NCI-H2196 treated with DMSO at 0.1 percent for 48 hours (cell line): ENCODE measurements around the gene LYZL1.
"Not testable (repeated sequence)": the region's sequence is repeated elsewhere in the genome, so short reads cannot be mapped to it uniquely, and the experiment has no call there.

Experiments used
- DNase-seq: peaks from one replicate; lab custom pipeline; 2025; ENCODE audit not compliant: unreplicated experiment; lab: John Stamatoyannopoulos, UW

Gene LYZL1

GRCh38 chr10:29259498-29259897 is 29.4 kb upstream of the LYZL1 start:
- DNase-seq, result no peak

- no peak for DNase-seq
These were observed 25.4 kb upstream of the LYZL1 start for GRCh38 chr10:29263506-29263905.

GRCh38 chr10:29265210-29265768 is 23.6 kb upstream of the LYZL1 start:
- no peak for DNase-seq

GRCh38 chr10:29266641-29267040 is 22.2 kb upstream of the LYZL1 start:
- no peak for DNase-seq

- no peak for DNase-seq
These were observed 20.9 kb upstream of the LYZL1 start for GRCh38 chr10:29268011-29268410.

- no peak for DNase-seq
These were observed 19.4 kb upstream of the LYZL1 start for GRCh38 chr10:29269486-29269885.

GRCh38 chr10:29270883-29271282 is 18.0 kb upstream of the LYZL1 start:
- no peak for DNase-seq

- no peak for DNase-seq
These were observed 17.0 kb upstream of the LYZL1 start for GRCh38 chr10:29271877-29272276.

GRCh38 chr10:29273478-29273877 is 15.4 kb upstream of the LYZL1 start:
- DNase-seq, result no peak

GRCh38 chr10:29276251-29276850 is 12.5 kb upstream of the LYZL1 start:
- DNase-seq, result no peak

- DNase-seq, result no peak
These were observed 11.6 kb upstream of the LYZL1 start for GRCh38 chr10:29277296-29277695.

- no peak for DNase-seq
These were observed 8.9 kb upstream of the LYZL1 start for GRCh38 chr10:29279779-29280487.

- DNase-seq, result no peak
These were observed 8.4 kb upstream of the LYZL1 start for GRCh38 chr10:29280488-29280840.

GRCh38 chr10:29285624-29286051 is 3.2 kb upstream of the LYZL1 start:
- no peak for DNase-seq

GRCh38 chr10:29287635-29288034 is 1.2 kb upstream of the LYZL1 start:
- DNase-seq, result no peak

GRCh38 chr10:29291561-29291960 is 2.7 kb downstream of the LYZL1 start:
- DNase-seq, result not testable (repeated sequence)

GRCh38 chr10:29292406-29292805 is 3.5 kb downstream of the LYZL1 start:
- not testable (repeated sequence) for DNase-seq

- no peak for DNase-seq
These were observed 6.9 kb downstream of the LYZL1 start for GRCh38 chr10:29295813-29296212.

- DNase-seq, result no peak
These were observed 8.8 kb downstream of the LYZL1 start for GRCh38 chr10:29297678-29298077.

GRCh38 chr10:29301359-29301910 is 12.6 kb downstream of the LYZL1 start:
- DNase-seq, result no peak

GRCh38 chr10:29302499-29302898 is 13.6 kb downstream of the LYZL1 start:
- no peak for DNase-seq

GRCh38 chr10:29304264-29304994 is 15.6 kb downstream of the LYZL1 start:
- DNase-seq, result peak; percentile 7
